GM15510 (cell line): Measurements from ENCODE around the gene FAM120AOS.

Experiments
- POLR2A ChIP-seq: IDR thresholded peaks from 3 replicates; pipeline ENCODE4 v1.6.1; 2011; ENCODE audit warnings: borderline replicate concordance; ENCODE audit not compliant: insufficient read length; ENCODE audit errors: extremely low read depth

Gene FAM120AOS

DNA sequence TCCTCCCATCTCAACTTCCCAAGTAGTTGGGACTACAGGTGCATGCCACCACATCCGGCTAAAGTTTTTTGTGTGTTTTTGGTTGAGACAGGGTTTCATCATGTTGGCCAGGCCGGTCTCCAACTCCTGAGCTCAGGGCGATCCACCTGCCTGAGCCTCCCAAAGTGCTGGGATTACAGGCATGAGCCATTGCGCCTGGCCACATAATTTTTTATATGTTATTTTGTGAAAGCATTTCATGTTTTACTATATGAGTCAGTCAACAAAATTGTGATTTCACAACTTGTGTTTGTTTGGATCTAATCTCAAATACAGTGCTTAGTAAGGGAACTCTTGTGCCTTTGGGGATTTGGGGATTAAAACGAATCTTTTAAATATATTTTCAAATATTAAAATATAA, 20.0 kb upstream of the FAM120AOS start:
- no peak for TF ChIP-seq POLR2A

DNA sequence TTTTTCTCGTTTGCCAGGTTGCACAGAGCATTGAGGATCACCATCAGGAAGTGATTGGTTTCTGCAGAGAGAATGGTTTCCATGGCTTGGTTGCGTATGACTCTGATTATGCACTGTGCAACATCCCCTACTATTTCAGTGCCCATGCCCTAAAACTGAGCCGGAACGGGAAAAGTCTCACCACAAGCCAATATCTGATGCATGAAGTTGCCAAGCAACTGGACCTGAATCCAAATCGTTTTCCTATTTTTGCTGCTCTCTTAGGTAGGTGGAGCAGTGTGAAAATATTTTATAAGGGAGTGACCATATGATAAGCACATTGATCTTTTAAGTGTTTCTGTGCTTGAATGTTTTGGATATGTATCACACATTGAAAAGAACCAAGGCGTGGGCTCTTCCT, 17.7 kb upstream of the FAM120AOS start:
- TF ChIP-seq POLR2A: no peak

DNA sequence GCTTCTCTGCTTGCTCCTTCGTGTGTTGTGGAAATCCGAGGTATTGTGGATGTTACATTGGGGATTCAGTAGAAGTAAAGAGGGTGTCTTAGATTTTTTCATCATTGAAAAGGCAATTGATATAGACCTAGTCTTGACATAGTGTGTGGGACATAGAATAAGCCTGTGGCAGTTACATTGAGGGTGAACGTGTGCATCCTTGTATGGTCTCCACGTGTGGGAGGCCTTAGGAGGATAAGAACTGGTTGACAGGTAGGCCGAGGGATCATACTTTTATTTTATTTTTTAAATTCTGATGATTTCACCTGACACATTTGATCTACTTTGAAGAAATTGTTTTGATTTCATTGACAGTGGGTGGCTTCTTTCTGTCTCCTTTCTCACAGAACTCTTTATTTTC, 17.0 kb upstream of the FAM120AOS start:
- no peak for TF ChIP-seq POLR2A

DNA sequence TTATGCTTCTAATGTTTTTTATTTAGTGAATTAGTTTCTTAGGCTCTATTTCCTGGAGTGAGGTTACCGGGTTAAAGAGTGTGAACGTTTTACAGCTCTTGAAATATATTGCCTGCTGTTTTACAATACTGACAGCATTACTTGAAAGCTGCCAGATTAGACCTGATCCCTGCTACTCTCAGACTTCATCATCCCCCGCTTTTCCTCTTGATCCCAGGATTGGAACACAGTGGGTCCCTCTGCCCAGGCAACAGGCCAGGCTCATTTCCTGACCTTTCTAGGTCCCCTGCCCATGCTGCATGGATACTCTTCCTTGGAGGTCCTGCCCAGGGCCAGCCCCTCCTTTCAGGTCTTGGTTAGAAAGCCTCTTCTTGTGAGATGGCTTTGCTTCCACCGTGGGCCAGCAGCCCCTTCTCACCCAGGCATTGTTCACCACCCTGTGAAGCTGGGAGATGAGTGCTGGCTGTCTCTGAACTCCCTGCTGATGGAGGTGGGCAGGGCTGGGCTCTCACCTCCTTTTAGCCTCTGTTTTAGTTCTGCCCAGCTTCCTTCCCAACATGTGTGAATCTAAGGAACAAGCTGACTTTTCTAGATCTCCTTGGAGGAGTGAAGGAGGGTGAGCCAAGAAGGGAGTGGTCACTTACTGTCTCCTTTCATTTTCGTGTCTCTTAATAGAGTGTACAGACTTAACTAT, 15.5 kb upstream of the FAM120AOS start:
- no peak for TF ChIP-seq POLR2A

- no peak for TF ChIP-seq POLR2A
These were observed 14.1 kb upstream of the FAM120AOS start for GRCh38 chr9:93467462-93467861.

- no peak for TF ChIP-seq POLR2A
These were observed 13.7 kb upstream of the FAM120AOS start for GRCh38 chr9:93467062-93467416.

DNA sequence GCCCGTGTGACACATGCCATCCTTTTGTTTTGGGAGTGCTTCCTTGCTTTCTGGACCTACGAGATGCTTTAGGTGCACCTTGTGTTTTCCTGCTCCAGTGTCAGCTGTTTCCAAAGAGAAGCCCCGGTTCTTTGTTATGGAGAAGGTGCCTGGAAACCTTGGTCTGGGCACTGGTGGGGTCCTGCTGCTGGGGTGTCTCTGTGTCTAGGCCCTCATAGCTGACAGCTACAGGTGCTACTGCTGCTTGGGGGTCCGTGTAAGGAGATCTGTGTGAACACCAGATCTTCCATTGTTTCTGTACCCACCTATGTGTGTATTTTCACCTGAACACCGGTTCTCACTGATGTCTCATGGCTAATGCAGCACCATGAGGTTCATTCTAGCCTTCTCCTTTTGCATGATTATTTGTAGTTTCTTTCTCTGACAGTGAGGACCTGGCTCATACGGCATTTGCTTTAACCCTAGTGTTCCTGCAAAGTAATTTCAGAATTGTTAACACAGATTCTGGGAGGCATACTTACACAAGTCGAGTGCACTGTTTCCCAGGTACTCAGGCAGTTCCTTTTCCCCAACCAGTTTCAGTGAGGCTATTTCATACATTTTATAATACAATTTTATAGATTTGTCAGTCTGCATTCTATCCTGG, 13.2 kb upstream of the FAM120AOS start:
- no peak for TF ChIP-seq POLR2A

DNA sequence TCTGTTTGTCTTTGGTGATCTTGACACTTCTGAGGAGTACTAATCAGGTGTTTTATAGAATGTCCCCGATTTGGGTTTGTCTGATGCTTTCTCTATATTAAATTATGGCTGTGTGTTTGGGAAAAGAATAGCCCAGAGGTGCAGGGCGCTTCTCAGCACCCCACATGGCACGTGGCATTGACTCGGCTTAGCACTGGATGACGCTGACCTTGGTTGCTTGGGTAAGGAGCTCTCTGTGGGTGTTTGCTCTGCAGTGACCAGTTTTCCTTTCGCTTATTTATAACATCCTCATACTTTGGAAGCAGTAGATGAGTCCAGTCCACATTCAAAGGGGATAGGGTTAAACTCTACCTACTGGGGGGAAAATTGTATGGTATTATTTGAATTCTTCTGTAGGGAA, 12.5 kb upstream of the FAM120AOS start:
- no peak for TF ChIP-seq POLR2A

DNA sequence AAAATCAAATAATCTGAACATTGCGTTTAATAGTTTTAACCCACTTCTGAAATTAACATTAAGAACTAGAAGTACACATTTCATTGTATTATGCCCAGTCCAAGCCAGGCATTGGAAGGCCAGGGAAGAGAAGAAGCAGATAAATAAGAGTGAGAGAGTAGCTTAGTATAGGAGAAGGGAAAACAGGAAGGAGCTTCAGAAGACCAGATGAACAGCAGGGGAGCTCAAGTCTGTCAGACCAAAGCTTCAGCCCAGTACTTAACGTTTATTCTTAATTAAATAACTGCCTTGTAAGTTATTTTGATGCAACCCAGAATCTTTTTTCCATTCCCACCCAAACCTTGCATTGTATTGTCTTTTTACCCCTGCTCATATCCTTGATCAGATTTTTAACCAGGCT, 11.5 kb upstream of the FAM120AOS start:
- TF ChIP-seq POLR2A: no peak

GRCh38 chr9:93464395-93464794, 11.0 kb upstream of the FAM120AOS start:
- no peak for TF ChIP-seq POLR2A

GRCh38 chr9:93463638-93464248, 10.4 kb upstream of the FAM120AOS start:
- TF ChIP-seq POLR2A: no peak

DNA sequence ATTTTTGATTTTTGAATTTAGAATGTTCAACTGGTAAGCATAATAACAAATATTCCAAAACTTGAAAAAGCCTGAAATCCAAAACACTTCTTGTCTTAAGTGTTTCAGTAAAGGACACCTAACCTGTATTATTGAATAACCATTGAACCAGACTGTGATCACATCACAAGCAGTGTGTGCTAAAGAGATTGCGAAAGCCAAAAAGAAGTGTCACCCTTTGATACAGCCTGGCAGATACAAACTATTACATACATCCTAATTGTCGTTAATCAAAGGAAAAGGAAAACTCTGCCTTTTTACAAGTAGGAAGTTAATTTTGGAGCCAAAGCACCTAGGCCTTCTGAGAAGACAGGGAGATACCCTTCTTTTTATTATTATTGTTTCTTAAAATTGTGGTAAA, 8.4 kb upstream of the FAM120AOS start:
- no peak for TF ChIP-seq POLR2A

- no peak for TF ChIP-seq POLR2A
These were observed 8.0 kb upstream of the FAM120AOS start for GRCh38 chr9:93461414-93461743.

DNA sequence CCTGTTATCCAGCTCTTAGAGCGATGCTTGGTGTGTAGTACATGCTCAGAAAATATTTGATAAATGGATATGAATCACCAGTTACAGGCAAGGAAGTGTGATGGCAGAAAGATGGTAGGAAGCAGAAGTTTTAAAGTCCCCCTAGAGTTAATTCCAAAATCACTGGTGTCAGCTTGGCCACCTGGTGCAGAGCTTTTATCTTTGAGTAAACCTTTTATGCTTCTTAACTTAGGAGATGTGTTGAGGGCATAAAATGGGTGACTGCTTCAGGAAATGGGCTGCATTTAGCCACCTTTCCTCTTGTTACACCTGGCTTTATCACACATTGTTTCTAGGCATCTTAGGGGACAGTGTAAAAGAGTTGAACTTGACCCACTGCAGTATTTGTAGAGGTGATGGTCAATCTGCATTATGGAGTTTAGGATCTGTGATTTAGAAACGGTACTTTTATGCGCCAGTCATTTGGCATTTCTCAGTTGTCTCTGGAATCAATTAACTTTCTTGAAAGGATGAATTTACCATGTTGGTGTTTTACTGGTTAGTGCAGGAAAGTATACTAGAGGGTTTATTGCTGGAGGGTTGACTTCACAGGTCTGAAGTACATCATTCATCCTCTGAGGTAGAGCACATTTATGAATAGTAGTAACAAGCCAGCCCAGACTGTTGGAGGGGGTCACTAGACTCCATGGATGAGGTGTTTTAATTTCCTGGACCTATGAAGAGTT, 7.5 kb upstream of the FAM120AOS start:
- TF ChIP-seq POLR2A: no peak

DNA sequence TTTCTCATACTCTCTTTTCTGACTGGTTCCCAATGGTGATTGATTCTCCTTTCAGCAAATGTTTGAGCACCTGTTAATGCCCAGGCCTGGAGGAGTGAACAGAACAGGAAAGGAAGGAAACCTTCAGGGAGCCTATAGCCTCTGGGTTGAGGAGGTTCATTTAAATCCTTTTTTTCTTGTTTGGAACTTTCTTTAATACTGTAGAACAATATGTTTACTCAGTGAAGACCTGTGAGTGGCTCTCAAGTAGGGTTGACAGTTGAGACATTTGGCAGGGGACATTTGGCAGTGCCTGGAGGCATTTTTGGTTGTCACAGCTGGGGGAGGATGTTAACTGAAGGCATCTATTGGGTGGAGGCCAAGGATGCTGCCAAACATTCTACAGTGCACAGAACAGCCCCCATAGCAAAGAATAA, 6.1 kb upstream of the FAM120AOS start:
- no peak for TF ChIP-seq POLR2A
